MG63 (cell line): Measurements from ENCODE around the gene PHLPP1. TPM values are rescaled to one million over a fixed set of nuclear protein-coding genes. Genes with fewer than 3 reads are reported as not detected.

Experiments
- DNase-seq: peaks from one replicate; pipeline ENCODE4 v3.0.0-alpha.2; 2020
- H3K27me3 ChIP-seq: fragments of 250-450 bp; sonication (Bioruptor Pico); 2 replicates; pipeline ENCODE4 v1.5.1; 2020; ENCODE audit warnings: mild to moderate bottlenecking, moderate library complexity
- H3K36me3 ChIP-seq: fragments of 250-450 bp; sonication (Bioruptor Pico); 2 replicates; pipeline ENCODE4 v1.5.1; 2020; ENCODE audit warnings: mild to moderate bottlenecking, moderate library complexity
- H3K4me3 ChIP-seq: fragments of 250-450 bp; sonication (Bioruptor Pico); 2 replicates; pipeline ENCODE4 v1.5.1; 2020; ENCODE audit warnings: mild to moderate bottlenecking, moderate library complexity
- H3K9me3 ChIP-seq: fragments of 250-450 bp; sonication (Bioruptor Pico); 2 replicates; pipeline ENCODE4 v1.5.1; 2020; ENCODE audit warnings: mild to moderate bottlenecking, moderate library complexity
- total RNA-seq: library from RNA; depleted of rRNA; stranded (reverse); fragments of >200 nt; shearing (Covaris generic); gene quantifications from 2 replicates; pipeline ENCODE4 v1.2.3, GENCODE V29; 2014; ENCODE audit warnings: low replicate concordance

Gene PHLPP1
- total RNA-seq, 1 experiment from 2014 or later: 6.6 TPM

DNA sequence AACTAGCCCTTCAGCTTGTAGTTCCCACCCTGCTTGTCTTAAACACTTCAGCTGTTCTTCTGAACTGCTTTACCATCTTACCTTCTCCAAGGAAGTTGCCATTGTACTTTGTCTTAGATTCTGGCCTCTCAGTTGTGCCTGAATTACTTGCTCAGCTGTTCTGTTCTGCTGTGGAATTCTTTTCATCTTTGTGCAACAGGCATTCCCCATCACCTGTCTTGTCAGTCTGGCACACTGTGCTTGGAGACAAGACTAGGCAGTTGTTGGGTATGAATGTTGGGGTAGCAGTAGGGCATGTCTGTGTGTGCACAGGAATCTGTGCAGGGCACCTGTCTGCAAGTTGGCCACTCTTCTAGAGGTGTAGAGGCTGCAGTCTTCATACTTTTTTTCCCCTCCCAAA, 38.7 kb downstream of the PHLPP1 start:
- Histone ChIP-seq H3K9me3 (no peaks in the 10 kb centered on the region), H3K4me3 (no peak overlapping the region), H3K36me3 (no peaks in the 10 kb centered on the region), H3K27me3 (no peaks in the 10 kb centered on the region)
- no peak for DNase-seq

DNA sequence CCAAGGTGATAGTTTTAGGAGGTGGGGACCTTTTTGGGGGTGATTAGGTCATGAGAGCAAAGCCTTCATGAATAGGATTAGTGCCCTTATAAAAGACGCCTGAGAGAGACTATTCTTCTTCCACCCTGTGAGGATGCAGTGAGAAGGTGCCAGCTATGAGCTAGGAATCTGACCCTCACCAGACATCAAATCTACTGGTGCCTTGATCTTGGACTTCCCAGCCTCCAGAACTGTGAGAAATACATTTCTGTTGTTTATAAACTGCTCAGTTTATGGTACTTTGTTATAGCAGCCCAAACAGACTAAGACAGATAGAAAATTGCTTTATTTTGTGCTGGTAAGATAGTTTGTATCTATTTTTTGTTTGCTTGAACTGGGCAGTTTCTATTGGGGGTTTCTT, 40.1 kb downstream of the PHLPP1 start:
- Histone ChIP-seq H3K9me3 (no peaks in the 10 kb centered on the region), H3K27me3 (no peaks in the 10 kb centered on the region), H3K4me3 (no peak overlapping the region), H3K36me3 (no peaks in the 10 kb centered on the region)
- DNase-seq: no peak

DNA sequence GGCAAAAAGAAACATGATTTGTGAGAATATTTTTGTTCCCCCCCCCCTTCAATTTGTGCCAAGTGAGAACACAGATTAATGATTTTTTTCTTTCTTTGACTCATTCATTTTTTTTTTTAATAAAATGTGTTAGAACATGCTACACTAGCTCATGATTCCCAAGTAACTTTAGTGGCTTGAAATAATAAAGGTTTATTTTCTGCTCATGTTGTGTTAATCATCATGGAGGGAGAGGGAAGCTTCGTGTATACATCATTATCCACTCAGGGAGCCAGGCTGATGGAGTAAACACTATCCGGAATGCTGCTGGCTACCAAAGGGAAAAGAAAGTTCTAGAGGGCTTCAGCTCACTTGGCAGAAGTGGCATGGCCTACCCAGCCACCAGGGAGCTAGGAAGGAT, 40.6 kb downstream of the PHLPP1 start:
- Histone ChIP-seq H3K9me3 (no peaks in the 10 kb centered on the region), H3K27me3 (no peaks in the 10 kb centered on the region), H3K4me3 (no peak overlapping the region), H3K36me3 (no peaks in the 10 kb centered on the region)
- DNase-seq: no peak

DNA sequence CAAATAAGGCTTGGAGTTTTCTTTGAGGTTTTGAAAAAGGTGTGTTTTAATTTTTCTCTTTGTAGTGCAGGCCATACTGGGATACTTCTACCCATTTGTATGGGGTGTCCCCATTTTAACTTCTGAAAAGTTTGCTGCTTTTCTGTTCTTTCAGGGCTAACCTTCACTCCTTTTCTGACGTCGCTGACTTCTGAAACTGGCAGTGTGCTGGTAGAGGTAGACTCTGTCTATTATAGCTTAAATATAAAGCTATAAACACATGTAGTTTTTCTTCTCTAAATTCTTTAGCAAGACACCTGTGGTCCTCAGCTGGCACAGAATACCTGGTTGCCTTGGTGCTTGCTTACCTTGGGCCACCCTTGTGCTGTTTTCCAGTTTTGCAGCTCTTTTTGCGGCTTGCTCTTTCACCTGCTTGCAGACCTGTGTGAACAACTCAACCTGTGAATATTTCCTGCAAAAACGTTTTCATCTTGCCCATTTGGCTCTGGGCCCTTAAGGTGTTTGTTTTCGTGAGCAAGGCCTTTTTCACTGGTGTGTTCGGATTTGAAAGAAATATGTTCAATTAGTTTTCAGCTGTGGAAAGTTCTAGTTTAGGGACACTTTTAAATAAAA, 42.2 kb downstream of the PHLPP1 start:
- Histone ChIP-seq H3K27me3 (no peaks in the 10 kb centered on the region), H3K4me3 (no peak overlapping the region), H3K9me3 (no peaks in the 10 kb centered on the region), H3K36me3 (no peaks in the 10 kb centered on the region)
- no peak for DNase-seq

DNA sequence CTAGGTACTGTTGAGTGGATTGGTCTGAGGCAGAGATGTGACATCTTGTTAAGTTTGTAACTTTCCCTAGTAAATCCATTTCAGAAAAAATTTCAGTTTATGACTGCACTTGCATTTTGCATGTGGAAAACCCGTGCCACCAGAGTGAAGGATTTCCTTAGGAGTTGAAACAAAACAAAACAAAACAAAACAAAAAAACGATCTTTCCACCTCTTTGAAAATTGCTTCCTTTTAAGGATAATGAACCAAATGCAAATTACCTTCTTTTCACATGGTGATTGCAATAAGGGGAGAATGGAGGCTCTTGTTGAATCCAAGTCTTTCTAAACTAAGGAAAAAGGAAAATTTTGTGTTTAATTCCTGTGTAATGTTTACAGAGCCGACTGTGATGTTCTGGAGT, 43.2 kb downstream of the PHLPP1 start:
- no peaks in the 10 kb centered on the region for H3K9me3 ChIP-seq
- no peak for DNase-seq
- H3K27me3 ChIP-seq: no peaks in the 10 kb centered on the region
- no peak overlapping the region for H3K4me3 ChIP-seq
- H3K36me3 ChIP-seq: no peaks in the 10 kb centered on the region

DNA sequence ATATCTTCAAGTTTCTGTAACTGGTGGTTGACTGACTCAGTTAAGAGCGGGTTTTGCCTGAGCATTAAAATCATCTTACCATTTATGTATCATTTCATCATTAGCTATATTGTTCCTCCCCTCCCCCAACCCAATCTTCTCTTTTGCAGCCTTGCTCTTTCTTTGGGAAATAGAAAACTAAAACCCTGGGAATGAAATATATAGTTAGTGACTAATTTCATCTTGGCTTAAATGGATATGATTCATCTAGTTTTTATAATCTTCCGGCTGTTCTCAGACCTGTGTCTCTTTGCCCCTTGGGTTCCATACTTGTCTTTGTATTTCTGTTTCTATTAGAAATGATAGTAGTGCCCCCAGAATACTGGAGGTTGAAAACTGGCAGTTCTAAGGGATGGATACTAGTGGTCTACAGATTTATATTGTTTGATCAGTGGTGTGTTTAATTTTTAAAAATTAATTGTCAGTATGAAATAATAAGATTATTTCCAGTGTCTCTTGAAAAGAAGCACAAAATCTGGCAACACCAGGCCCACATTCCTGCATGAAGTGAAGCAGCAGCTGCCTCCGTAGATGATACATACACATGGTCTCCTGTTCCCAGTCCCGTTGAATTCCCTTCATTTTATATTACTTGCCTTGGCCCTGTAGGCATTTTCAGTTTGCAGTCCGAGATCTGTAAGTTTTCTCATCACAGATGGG, 44.5 kb downstream of the PHLPP1 start:
- H3K27me3 ChIP-seq: no peaks in the 10 kb centered on the region
- peak overlapping the region; percentile 13 for H3K4me3 ChIP-seq
- peak; percentile 54 for DNase-seq
- H3K9me3 ChIP-seq: no peaks in the 10 kb centered on the region
- no peaks in the 10 kb centered on the region for H3K36me3 ChIP-seq

DNA sequence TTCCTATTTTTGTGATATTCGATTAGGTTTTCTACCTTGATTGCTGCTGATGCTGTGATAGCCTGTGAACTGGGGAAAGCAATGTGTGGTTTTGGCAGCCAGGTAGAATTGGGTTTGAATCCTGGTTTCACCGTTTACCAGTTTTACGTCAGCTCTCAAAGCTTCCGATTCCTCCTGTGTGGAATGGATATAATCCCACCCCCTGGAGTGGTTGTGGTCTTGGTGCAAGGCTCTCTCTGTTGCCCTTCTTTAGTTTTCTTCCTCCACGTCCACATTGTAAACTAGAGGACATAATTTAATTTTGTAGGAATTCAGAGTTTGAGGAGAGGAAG, 45.0 kb downstream of the PHLPP1 start:
- H3K9me3 ChIP-seq: no peaks in the 10 kb centered on the region
- H3K36me3 ChIP-seq: no peaks in the 10 kb centered on the region
- no peaks in the 10 kb centered on the region for H3K27me3 ChIP-seq
- DNase-seq: peak; percentile 18
- H3K4me3 ChIP-seq: peak overlapping the region; percentile 13

DNA sequence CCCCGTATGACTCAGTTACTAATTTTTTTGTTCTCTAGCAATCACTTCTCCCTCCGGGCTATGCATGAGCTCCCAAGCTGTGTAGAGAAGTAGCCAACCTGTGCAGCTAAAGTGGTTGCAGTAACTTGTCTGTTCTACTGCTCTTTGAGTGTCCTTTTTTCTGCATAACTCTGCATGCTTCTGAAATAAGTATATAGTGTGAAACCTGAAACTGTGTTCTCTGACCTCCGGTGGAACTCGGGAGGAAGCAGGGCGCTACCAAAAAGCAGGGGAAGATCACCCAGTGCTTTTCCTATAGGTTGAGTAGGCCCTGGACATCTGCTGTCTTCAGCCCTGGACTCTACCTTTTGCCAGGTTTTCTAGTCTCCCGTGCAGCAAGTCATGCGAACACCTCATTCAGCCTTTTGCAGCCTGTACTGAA, 47.8 kb downstream of the PHLPP1 start:
- H3K36me3 ChIP-seq: no peaks in the 10 kb centered on the region
- H3K9me3 ChIP-seq: no peaks in the 10 kb centered on the region
- DNase-seq: no peak
- no peak overlapping the region for H3K4me3 ChIP-seq
- no peaks in the 10 kb centered on the region for H3K27me3 ChIP-seq

DNA sequence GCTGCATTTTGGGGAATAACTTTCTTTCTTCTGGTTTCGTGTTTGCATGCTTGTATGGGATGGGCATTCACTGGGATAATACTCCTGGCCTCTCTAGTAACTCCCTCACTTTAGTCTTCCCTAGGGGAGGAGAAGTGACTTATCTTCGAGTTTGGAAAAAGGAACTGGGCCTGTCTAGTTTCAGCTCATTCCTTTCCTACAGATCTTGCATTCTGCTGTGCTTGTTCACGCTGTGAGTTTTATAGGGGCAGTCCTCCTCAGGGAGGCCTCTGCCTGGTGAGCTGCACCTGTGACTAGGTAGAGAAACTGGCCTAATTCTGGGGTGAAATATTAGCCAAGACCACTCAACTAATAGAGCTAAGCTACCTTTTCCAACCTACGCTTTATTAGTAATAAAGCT, 50.9 kb downstream of the PHLPP1 start:
- H3K36me3 ChIP-seq: no peaks in the 10 kb centered on the region
- H3K4me3 ChIP-seq: no peak overlapping the region
- no peak for DNase-seq
- no peaks in the 10 kb centered on the region for H3K9me3 ChIP-seq
- H3K27me3 ChIP-seq: no peaks in the 10 kb centered on the region

DNA sequence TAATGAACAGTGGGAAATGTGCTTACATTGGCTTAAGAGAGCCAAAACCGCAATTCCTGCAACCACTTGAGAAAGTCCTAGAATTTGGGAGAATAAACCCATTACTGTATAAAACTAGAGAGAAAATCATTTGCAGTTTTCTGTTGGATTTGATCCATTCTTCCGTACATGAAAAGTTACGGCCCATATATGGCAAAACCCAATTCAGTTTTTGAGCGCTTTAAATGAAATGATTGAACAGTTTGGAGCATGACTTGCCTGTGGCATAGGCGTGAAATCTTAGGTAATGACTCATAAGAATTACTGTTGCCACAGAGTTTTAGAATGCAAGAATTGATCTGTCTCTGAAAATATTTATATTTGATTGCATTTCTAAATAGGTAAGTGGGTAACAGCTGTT, 52.0 kb downstream of the PHLPP1 start:
- Histone ChIP-seq H3K4me3 (no peak overlapping the region), H3K27me3 (no peaks in the 10 kb centered on the region), H3K9me3 (no peaks in the 10 kb centered on the region), H3K36me3 (no peaks in the 10 kb centered on the region)
- DNase-seq: no peak

DNA sequence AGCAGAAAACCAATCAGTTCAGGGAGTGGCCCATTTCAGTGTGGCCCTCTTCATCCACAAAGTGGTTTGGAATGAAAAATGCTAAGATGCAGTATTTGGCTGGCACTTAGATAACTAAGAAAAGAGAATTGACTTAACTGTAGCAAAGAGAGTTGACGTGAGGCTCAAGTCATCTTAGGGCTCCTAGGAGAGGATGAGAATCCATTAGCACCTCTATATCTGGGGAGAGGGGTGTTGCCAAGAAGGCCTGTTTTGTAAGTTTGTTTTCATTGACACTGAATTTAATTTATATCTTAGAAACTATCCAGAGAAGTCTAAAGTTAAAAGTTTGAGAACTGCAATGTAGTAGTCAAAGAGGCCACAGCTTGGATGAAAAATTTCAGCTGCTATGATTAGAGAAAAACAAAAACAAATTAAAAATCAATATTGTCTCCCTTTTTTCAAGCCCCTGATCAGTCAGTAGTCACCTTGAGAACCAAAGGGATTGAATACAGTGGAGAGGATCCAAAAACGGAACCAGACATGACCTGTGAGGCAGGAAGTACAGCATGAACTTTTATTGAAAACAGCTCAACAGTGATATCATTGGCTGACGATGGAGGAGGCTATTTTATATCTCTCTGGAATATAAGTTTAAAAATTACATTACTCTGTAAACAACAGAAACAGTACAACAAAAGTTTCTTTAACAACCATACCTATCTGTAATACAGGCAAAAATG, 52.7 kb downstream of the PHLPP1 start:
- Histone ChIP-seq H3K27me3 (no peaks in the 10 kb centered on the region), H3K36me3 (no peaks in the 10 kb centered on the region), H3K4me3 (no peak overlapping the region), H3K9me3 (no peaks in the 10 kb centered on the region)
- no peak for DNase-seq

DNA sequence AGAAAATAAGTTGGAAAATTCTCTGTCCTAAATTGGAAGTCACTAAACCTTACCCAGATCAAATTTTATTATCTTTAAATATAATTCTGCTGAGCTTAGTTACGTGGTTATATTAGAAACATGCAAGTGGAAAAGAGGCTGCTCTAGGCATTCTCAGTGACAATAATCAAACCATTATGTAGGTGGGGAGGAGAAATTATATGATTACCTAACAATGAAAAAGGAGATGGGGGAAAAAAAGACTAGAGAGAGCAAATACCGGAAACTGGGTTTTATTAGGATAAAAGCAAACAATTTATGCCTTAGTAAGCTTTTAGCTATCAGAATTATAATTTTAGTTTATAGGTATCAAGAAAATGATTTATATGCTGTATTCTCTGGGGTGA, 53.2 kb downstream of the PHLPP1 start:
- no peak for DNase-seq
- no peaks in the 10 kb centered on the region for H3K27me3 ChIP-seq
- H3K36me3 ChIP-seq: no peaks in the 10 kb centered on the region

DNA sequence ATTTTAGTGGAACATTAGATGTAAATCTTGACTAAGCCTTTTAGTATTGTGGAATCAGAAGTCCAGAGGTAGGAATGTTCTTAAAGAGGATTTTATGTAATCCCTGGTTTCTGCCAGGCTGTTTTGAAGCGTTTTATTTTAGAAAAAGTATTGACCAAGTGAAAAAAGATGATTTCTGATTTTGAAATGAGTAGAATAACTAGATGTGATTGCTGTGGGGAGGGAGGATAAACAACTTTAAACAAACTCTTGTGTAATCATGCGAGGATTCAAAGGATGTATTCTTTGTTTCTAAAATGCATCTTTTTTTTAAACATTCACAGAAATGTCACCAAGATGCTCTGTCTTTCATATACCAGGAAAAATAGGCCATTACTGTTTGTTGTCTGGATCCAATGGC, 53.9 kb downstream of the PHLPP1 start:
- DNase-seq: no peak

More for the DNA sequence above, 53.2 kb downstream of the PHLPP1 start:
- H3K4me3 ChIP-seq: no peak overlapping the region
- no peaks in the 10 kb centered on the region for H3K9me3 ChIP-seq

DNA sequence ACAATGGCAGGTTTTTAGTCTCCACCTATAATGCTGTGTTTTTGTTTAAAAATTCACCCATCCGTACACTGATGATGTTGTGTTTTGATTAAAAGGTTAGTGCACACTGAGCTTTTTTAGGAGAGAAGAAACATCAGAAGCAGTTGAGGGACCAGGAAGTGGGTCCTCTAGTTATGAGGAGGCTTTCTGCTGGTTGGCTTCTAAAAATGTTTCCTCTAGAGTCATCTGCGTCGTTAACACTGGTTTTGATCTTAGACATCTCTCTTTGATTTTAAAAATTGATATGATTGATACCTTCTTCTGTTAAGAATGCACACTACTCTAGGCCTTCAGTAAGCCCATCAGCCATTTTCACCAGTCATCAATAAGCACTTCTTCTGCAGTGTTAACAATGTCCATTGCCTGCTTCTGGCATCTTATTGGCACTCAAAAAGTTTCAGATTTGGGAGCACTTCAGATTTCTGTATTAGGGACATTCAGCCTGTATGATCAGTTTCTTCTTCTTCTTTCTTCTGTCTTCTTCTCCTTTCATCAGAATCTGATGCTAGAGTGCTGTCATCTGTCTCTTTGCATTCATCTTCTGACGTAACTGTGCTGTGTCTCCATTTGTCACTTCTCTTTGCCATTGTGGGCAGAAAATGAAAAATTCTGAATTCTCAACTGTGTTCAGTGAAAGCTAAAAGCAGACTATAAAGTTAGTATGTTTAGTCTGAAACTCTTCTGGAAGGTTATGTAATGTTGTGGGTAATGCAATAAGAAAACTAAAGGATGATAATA, 56.3 kb downstream of the PHLPP1 start:
- Histone ChIP-seq H3K9me3 (no peaks in the 10 kb centered on the region), H3K4me3 (no peak overlapping the region), H3K27me3 (no peaks in the 10 kb centered on the region), H3K36me3 (no peaks in the 10 kb centered on the region)
- no peak for DNase-seq

More for the DNA sequence above, 53.9 kb downstream of the PHLPP1 start:
- H3K27me3 ChIP-seq: no peaks in the 10 kb centered on the region
- no peaks in the 10 kb centered on the region for H3K9me3 ChIP-seq
- no peak overlapping the region for H3K4me3 ChIP-seq
- H3K36me3 ChIP-seq: no peaks in the 10 kb centered on the region

DNA sequence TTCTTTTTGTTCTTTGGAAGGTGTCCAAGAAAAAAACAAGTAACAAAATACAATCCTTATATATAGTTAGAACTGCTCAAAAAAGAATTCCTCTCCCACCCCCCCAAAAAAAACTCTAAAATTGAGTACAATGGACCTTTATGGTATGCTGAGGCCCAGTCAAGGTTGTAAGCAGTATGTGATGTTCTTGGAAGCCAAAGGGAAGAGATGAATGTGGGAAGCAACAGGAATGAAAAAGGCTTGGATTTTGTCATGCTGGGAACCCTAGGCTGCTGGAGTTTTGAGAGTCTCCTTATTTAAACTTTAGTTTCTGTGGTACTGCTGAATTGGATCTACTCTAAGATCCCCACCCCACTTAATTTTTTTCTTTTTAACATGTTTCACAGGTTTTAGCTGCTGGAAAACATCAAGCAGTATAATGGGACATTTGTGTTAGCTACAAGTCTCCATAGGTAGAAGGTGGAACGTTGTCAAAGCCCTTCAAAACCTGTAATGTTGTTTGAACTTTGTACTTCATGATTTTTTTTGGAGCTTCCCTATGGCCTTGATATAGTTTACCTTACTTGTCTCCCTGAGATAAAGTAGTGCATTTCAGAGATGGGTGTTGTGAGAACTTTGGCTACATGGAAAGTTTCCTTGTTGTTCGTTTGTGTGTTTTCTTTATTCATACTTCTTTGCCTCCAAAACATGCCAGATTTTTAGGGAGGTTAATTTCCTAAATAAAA, 57.7 kb downstream of the PHLPP1 start:
- Histone ChIP-seq H3K9me3 (no peaks in the 10 kb centered on the region), H3K4me3 (no peak overlapping the region), H3K36me3 (no peaks in the 10 kb centered on the region), H3K27me3 (no peaks in the 10 kb centered on the region)
- DNase-seq: no peak

DNA sequence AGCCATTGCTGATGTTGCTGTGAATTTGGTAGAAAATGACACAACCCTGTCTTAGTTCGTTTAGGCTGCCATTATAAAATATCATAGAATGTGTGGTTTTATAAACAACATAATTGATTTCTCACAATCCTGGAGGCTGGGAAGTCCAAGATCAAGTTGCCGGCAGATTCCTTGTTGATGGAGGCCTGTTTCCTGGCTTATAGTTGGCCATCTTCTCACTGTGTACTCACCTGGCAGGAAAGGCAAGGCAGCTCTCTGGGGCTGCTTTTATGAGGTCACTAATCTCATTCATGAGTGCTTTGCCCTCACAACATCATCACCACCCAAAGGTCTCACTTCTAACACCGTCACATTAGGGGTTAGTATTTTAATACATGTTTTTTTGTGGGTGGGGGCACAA, 58.4 kb downstream of the PHLPP1 start:
- Histone ChIP-seq H3K36me3 (no peaks in the 10 kb centered on the region), H3K9me3 (no peaks in the 10 kb centered on the region), H3K4me3 (no peak overlapping the region), H3K27me3 (no peaks in the 10 kb centered on the region)
- no peak for DNase-seq
